ENCODE results near the gene NCAM2.

GRCh38 chr21:21163904-21164303 lies 165.7 kb downstream of the NCAM2 start:
- TF ChIP-seq CTCF (IDR thresholded peaks at IDR 0.05) (peak; percentile 39 to 66 (median 50)), EP300 (IDR thresholded peaks at IDR 0.05) (no peak), POLR2A (IDR thresholded peaks at IDR 0.05; ENCODE audit: low read depth) (no peak), POLR2AphosphoS5 (IDR thresholded peaks at IDR 0.05) (no peak)

Measured in esophagus muscularis mucosa (tissue), 4 donors.